Stimulated activated CD8-positive, alpha-beta memory T cell treated with anti-CD3 and anti-CD28 coated beads, Interleukin-7, amount 100 ng/mL, for 4 hours (primary cell): ENCODE measurements around the gene WDR45.

ENCODE experiments used
- DNase-seq, 2 donors: peaks; one replicate each; pipeline ENCODE4 v3.0.0-alpha.2; 2020; ENCODE audit warnings: low read depth in 2 of 2

Gene WDR45

DNA sequence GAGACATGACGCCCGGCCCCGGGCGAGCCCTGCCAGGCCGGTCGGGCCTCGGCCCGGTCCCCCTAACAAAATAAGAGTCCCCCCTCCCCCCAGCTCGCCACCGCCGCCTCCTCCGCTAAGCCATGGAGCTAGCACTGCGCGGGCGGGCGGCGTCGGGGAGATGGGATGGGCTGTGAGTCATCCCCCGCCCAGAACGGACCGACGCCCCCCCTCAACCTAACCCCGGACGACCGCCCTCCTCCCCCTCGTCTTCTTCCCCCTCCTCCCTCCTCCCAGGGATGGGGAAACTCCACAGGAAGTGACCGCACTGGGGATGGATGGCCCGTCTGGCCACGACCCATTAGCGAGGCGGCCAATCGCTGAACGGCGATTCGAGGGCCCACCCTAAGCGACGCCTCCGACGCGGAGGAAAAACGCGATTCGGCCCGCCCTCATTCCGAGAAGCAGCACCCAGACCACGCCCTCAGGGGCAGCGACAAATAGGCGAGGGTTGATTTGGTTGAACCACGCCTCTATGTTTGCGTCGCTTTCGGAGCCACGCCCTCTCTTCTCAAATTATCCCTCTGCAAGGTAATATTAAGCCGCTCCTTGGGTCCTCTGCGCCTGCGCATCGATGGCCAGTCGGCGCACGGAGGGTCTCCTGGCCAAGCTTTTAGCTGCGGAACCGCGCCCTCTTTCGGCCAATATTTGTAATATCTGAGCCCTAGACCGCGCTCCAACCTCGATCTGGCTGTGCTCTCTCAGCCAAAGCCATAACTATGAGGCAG, 36.3 kb downstream of the WDR45 start, which contains the start of gene TFE3:
TFE3 (minus strand) TSS at position 138 of the 767 bp plus-strand sequence; CDS start at position 7, 131 bp downstream.
- DNase-seq = peak; percentile 94 to 96

DNA sequence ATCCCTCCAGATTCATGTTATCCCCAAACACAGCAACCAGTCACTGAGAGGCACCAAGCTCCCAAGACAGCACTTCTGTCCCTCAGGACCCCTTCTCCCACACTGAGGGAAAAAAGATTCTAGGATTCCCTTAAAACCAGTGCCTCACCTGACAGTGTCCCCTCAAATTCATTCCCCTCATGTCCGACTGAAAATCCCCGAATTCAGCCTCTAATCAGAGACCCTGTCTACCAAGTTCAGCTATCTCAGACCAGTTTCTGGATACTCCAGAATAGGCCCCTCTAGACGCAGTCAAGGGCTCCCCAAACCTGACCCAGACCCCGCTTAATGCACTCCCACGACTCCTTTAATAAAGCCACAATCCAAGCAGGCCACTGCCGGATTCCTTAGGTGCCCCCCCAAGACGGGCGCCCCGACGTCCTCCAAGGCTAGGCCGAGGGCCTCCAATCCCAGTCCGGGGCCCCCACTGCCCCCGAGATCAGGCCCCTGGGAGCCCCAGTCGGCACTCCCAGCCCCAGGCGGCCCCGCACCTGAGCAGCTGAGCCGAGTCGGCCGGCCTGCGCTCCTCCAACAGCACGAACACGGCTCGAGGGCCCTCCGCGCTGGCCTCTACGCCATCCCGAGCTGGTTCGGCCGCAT, 37.0 kb downstream of the WDR45 start:
- no peak for DNase-seq

DNA sequence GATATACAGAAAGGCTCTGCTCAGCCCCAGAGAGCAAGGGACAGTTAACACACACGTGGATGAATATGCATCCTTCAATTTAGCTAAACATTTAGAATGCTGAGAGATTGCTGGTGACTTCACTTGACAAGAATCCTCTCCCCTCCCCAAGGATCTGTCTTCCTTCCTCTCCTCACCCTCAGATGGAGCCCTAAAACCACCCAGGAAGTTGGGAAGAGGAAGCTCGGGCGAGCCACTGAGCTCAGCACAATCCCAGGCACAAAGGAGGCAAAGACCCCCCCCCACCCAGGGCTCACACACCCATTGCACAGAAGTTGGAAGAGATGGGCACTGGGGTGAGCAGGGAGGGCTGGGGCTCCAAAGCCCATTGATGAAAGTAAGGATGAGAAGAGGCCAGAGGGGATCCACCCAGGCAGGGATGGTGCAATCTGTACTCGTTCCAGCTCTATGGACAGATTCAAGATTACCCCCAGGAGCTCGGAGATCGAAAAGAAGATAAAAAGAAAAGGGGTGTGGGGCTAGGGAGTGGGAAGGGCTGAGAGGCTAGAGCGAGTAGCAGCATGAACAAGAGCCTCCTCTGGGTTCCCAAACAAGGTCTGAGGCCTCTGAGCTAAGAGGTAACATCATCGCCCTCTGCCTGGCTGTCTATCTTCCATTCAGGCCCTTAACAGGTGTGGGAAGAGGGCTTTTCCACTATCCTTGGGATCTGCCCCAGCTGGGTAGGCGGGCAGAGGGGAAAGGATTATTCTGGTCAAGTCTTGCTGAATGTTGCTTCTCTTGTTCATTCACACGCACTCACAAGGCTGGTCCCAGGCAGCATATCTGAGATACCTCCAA, 37.7 kb downstream of the WDR45 start:
- no peak for DNase-seq

DNA sequence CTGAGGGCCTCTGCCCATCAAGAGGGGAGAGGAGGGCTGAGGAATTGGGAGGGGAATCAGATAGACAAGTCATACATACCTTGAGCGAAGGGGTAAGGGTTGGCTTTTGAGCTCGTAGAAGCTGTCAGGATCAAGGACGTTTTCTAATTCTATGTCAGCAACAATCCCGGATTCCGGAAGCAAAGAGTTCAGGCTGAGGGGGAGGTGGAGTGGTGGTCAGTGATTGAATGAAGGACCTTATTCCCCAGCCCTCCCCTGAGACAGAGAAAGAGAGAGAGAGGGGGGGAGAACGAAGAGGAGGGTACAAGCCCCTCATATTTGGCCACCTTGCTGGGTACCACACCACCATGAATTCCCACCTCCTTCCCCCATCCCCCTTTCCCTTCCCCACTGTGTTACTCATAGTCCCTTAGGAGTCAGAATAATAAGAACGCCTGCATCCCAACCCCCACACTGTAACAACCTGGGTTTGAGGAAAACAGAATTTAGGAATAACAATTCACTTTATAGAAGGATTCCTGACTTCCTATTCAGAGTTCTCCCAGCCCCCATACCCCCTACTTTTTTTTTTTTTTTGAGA, 39.2 kb downstream of the WDR45 start:
- DNase-seq = no peak

DNA sequence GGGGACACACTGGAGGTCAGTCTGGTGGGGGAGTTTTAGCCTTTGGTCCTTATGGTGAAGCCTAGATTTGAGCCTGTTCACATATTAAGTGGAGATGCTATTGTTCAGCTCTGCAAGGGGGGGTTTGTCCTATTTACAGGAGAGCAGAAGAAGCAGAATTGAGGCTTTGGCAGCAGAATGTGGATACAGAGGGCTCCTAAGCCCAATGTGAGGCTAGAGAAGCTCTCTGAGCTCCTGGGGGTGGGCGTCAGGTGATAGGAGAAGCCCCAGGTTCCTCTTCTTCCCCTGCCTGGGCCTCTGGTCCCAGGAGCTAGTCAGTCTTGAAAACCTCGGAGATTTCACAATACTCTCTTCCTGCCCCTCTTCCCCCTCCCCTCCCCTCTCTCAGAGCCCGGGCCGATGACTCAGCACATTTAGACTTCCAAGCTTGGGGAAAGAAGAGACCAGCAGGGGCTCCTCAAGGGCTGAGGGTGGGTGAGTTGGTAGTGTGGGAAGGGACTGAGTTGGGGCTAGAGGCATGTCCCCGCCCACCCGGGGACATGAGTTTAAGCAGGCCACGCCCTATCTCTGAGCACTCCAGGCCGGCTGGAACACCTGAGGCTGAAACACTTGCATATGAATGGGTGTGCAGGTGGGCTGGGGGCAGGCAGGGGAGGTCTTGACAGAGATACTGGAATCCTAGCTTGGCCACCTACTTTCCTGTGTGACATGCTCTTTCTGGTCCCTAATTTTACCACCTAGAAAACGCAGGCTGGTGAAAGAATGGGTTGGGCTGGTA, 39.9 kb downstream of the WDR45 start:
- peak; percentile 31 to 41 for DNase-seq

DNA sequence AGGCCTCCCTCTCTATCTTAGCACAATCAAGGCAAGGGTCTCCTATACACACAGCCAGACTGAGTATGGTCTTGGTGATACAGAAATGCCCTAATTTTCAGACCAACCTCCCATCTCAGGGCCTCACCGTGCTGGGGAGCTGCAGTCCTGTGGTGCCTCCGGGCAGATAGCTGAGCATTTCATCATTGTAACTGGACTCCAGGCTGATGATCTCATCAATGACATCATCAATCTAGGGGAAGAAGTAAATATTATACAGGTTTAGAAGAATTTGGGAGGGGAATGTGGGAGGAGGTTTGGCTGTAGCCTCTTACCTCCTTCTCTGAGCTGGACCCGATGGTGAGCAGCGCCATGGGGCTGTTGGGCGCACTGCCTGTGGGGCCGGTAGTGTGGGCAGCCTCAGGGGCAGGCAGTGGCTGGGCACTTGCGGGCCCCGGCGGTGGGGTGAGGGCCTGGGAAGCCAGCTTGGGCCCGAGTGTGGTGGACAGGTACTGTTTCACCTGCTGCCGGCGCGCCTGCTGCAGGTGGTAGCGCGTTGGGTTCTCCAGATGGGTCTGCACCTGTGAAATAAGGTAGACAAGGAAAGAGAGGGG, 41.7 kb downstream of the WDR45 start:
- DNase-seq = no peak

DNA sequence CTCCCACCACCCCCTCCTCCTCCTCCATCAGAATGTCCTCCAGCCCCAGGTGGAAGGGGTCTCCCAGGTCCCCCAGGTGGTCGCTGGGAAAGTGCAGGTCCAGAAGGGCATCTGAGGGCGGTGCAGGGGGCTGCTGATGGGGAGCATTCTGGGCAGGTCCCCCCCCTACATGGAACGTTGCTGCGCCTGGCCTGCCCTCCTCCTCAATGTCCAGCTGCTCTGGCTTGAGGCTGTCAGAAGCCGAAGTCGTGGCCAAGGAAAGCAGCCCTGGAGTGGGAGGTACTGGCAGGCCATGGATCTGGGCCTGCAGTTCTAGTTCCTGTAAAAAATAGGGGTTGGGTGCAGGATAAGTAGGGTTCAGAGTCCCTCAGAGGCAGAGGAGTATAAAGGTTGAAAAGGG, 49.4 kb downstream of the WDR45 start:
- DNase-seq = no peak

DNA sequence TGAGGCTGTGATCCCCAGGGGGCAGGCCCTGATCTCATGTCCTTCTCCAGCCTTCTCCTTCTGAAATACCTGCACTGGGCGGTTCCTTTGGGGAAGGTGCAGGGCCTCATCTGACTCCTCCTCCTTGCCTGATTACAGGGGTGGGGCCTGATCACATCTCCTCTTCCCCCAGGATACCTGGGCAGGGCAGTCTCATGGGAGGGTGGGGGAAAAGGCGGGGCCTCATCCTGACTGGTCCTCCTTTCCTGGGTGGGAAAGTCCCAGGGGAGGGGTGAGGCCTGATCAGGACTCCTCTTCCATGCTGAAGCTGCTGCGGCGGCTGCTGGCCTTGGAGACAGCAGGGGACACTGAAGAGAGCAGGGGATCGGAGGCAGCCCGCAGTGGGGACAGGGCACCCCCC, 49.8 kb downstream of the WDR45 start:
- DNase-seq = no peak
